ENCODE data around the gene OBSCN. TPM values are rescaled to one million over a fixed set of nuclear protein-coding genes. Genes with fewer than 3 reads are reported as not detected.

OBSCN gene
- total and polyA plus RNA-seq, 10 of the 15 experiments (the other 5 are each of a cell fraction or from before 2014, with no cell fraction given): 0.01 to 0.36 (median 0.08) TPM; not detected in 2

DNA sequence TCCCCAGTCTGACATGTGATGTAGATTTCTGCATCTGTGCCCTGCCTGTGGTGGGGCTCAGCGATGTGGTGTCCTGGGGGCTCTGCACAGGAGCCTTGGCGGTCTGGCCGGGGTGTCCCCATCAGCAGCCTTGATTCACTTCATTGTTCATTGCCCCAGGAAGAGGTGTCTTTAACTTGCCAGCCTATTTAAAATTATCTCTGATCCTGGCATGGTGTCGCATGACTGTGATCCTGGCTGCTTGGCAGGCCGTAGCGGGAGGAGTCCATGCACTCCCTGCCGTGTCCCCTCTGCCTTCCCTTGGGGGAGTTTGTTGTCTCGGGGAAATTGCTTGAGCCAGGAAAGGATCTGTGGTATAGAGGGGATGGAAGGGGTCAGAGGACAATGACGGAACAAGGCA lies 138.9 kb downstream of the OBSCN start (continued):
- TF ChIP-seq, protein P1, sequence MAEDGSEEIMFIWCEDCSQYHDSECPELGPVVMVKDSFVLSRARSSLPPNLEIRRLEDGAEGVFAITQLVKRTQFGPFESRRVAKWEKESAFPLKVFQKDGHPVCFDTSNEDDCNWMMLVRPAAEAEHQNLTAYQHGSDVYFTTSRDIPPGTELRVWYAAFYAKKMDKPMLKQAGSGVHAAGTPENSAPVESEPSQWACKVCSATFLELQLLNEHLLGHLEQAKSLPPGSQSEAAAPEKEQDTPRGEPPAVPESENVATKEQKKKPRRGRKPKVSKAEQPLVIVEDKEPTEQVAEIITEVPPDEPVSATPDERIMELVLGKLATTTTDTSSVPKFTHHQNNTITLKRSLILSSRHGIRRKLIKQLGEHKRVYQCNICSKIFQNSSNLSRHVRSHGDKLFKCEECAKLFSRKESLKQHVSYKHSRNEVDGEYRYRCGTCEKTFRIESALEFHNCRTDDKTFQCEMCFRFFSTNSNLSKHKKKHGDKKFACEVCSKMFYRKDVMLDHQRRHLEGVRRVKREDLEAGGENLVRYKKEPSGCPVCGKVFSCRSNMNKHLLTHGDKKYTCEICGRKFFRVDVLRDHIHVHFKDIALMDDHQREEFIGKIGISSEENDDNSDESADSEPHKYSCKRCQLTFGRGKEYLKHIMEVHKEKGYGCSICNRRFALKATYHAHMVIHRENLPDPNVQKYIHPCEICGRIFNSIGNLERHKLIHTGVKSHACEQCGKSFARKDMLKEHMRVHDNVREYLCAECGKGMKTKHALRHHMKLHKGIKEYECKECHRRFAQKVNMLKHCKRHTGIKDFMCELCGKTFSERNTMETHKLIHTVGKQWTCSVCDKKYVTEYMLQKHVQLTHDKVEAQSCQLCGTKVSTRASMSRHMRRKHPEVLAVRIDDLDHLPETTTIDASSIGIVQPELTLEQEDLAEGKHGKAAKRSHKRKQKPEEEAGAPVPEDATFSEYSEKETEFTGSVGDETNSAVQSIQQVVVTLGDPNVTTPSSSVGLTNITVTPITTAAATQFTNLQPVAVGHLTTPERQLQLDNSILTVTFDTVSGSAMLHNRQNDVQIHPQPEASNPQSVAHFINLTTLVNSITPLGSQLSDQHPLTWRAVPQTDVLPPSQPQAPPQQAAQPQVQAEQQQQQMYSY (CRISPR knock-in tag; IDR thresholded peaks at IDR 0.05): no peak
- TF ChIP-seq CBFB (IDR thresholded peaks at IDR 0.05; ENCODE audit: low read depth) (no peak), RELA (IDR thresholded peaks at IDR 0.05; ENCODE audit: borderline replicate concordance, partially characterized antibody) (no peak), STAT1 (conservative IDR thresholded peaks at IDR 0.05) (no peak)
- TF ChIP-seq, protein P2, sequence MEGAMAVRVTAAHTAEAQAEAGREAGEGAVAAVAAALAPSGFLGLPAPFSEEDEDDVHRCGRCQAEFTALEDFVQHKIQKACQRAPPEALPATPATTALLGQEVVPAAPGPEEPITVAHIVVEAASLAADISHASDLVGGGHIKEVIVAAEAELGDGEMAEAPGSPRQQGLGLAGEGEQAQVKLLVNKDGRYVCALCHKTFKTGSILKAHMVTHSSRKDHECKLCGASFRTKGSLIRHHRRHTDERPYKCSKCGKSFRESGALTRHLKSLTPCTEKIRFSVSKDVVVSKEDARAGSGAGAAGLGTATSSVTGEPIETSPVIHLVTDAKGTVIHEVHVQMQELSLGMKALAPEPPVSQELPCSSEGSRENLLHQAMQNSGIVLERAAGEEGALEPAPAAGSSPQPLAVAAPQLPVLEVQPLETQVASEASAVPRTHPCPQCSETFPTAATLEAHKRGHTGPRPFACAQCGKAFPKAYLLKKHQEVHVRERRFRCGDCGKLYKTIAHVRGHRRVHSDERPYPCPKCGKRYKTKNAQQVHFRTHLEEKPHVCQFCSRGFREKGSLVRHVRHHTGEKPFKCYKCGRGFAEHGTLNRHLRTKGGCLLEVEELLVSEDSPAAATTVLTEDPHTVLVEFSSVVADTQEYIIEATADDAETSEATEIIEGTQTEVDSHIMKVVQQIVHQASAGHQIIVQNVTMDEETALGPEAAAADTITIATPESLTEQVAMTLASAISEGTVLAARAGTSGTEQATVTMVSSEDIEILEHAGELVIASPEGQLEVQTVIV (IDR thresholded peaks at IDR 0.05; ENCODE audit: borderline replicate concordance, partially characterized antibody): no peak
- TF ChIP-seq, protein P3, sequence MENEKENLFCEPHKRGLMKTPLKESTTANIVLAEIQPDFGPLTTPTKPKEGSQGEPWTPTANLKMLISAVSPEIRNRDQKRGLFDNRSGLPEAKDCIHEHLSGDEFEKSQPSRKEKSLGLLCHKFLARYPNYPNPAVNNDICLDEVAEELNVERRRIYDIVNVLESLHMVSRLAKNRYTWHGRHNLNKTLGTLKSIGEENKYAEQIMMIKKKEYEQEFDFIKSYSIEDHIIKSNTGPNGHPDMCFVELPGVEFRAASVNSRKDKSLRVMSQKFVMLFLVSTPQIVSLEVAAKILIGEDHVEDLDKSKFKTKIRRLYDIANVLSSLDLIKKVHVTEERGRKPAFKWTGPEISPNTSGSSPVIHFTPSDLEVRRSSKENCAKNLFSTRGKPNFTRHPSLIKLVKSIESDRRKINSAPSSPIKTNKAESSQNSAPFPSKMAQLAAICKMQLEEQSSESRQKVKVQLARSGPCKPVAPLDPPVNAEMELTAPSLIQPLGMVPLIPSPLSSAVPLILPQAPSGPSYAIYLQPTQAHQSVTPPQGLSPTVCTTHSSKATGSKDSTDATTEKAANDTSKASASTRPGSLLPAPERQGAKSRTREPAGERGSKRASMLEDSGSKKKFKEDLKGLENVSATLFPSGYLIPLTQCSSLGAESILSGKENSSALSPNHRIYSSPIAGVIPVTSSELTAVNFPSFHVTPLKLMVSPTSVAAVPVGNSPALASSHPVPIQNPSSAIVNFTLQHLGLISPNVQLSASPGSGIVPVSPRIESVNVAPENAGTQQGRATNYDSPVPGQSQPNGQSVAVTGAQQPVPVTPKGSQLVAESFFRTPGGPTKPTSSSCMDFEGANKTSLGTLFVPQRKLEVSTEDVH (IDR thresholded peaks at IDR 0.05; ENCODE audit: low read depth, partially characterized antibody): no peak
